HG03378 (cell line): ENCODE results near the gene DENND5B.
"Not testable (repeated sequence)": the region's sequence is repeated elsewhere in the genome, so short reads cannot be mapped to it uniquely, and the experiment has no call there.

ENCODE experiments used
- ATAC-seq: cut with Tn5 transposase; IDR thresholded peaks from one replicate; pipeline ENCODE4 v1.9.1; 2021; ENCODE audit warnings: mild to moderate bottlenecking, moderate library complexity; ENCODE audit not compliant: unreplicated experiment

DENND5B gene

GRCh38 chr12:31594681-31595080, 3.7 kb upstream of the DENND5B start:
- no peak for ATAC-seq

- ATAC-seq: peak; percentile 21
Measured at GRCh38 chr12:31591380-31591901, 505 bp upstream of the DENND5B start.

GRCh38 chr12:31589904-31590641, 863 bp downstream of the DENND5B start:
- ATAC-seq: peak; percentile 34

- no peak for ATAC-seq
Measured at GRCh38 chr12:31589598-31589903, 1.4 kb downstream of the DENND5B start.

GRCh38 chr12:31588976-31589375, 2.0 kb downstream of the DENND5B start:
- ATAC-seq: no peak

GRCh38 chr12:31586728-31587127, 4.2 kb downstream of the DENND5B start:
- peak; percentile 46 for ATAC-seq

GRCh38 chr12:31585895-31586294, 5.0 kb downstream of the DENND5B start:
- no peak for ATAC-seq

GRCh38 chr12:31585271-31585670, 5.7 kb downstream of the DENND5B start:
- no peak for ATAC-seq

GRCh38 chr12:31584782-31585181, 6.2 kb downstream of the DENND5B start:
- ATAC-seq: no peak

GRCh38 chr12:31583878-31584277, 7.1 kb downstream of the DENND5B start:
- ATAC-seq: no peak

GRCh38 chr12:31582155-31582554, 8.8 kb downstream of the DENND5B start:
- no peak for ATAC-seq

- no peak for ATAC-seq
Measured at GRCh38 chr12:31578632-31579031, 12.3 kb downstream of the DENND5B start.

- no peak for ATAC-seq
Measured at GRCh38 chr12:31574803-31575575, 15.9 kb downstream of the DENND5B start.

- not testable (repeated sequence) for ATAC-seq
Measured at GRCh38 chr12:31574367-31574766, 16.6 kb downstream of the DENND5B start.

GRCh38 chr12:31572900-31573600, 17.9 kb downstream of the DENND5B start:
- no peak for ATAC-seq

- ATAC-seq: no peak
Measured at GRCh38 chr12:31570880-31571279, 20.1 kb downstream of the DENND5B start.

- ATAC-seq: not testable (repeated sequence)
Measured at GRCh38 chr12:31569517-31569916, 21.4 kb downstream of the DENND5B start.

GRCh38 chr12:31568498-31568897, 22.4 kb downstream of the DENND5B start:
- ATAC-seq: no peak

GRCh38 chr12:31567029-31567428, 23.9 kb downstream of the DENND5B start:
- ATAC-seq: no peak

- ATAC-seq: no peak
Measured at GRCh38 chr12:31566547-31566946, 24.4 kb downstream of the DENND5B start.

- no peak for ATAC-seq
Measured at GRCh38 chr12:31562594-31563328, 28.2 kb downstream of the DENND5B start.
